CD4-positive, alpha-beta T cell treated with Interleukin-15 for 4 hours (primary cell): ENCODE results near the gene ATP1A2.

Experiments
- DNase-seq: peaks from one replicate; pipeline ENCODE4 v3.0.0-alpha.2; 2020; ENCODE audit warnings: low spot score

ATP1A2 gene

DNA sequence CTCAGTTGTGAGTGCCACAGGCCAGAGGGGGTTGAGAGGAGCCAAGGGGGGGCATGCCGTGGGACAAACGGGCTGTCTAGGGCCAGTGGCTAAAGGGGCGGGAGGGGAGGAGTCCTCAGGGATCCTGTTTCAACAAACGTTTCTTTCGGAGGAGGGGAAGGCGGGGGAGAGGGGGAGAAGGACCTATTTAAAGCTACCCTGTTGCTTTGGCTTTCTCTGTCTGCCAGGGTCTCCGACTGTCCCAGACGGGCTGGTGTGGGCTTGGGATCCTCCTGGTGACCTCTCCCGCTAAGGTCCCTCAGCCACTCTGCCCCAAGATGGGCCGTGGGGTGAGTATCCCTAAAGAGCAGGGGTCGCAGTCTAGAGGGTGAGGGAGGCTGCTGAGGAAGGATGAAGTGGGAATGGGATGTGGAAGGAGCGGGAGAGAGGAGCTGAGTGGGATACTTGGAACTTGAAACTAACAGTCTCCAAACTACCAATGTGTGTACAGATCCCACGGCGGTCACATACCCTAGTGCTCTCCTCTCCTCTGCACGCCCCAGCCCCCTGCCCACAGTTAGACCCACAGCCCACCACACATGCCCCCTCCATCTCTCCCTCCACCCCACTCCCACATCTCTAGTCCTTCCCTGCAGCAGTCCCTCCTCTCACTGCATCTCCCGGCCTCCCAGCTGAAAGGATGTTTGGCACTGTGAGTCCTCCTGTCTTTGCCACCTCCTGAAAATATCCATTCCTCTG is at the start of gene ATP1A2:
TSS of gene ATP1A2 (plus strand) at position 215 of the 738 bp plus-strand sequence. CDS start at position 318, 103 bp downstream.
- no peak for DNase-seq

DNA sequence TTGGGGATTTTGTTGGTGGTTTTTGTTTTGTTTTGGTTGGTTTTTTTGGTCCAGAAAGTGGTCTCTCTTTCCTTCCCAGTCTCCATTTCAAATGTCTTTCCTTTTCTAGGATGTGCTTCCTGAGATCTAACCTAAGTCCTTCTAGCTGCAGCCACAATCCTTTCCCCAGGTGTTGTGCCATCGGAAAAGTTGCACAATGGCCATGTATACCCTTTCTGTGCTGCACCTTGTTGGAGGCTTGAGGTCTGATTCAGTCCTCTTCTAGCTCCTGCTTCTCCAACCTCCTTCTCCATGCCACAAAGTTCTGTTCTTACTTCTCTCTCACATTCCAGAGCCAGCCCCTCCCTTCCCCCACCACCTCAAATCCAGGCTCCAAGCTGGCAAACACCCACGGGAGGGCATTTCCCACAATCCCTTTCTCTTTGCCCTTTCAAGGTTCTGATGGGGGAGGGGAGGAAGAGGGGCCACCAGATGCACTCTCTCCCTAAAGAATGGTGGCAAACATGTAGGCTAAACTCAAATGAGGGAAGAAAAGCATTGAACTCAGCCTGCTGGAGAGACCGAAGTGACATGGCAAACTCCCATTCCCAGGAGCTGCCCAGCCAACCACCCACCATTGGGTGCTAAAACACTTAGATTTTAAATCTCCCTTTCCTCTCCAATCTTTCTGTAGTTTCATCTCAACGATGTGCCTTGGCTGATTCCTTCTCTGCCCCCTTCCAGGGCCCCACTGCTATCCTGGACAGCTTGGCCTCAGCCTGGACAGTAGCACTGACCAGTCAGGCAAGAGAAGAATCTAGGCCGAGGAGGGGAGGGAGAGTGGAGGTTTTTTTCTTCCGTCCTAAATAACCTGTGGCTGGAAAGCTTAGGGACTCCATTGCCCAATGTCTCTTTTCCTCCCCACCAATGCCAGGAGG is 48.5 kb upstream of the ATP1A2 start:
- no peak for DNase-seq

DNA sequence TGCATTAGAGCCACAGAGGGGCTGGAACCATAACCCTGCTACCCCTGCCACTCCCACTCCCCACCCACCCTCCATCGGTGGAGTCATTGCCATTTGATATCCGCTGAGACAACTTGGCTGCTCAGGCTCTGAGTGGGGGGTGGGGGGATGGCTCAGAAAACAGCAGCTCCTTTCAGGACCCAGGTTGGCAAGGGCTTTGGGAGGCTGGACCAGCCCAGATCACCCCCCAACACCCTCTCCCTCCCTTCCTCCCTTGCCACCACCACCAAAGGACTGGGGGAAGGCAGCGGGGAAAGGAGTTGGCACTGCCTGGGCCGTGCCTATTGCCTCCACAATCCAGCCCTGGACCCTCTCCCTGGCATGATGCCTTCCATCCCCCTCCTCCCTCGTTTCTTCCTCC is 47.3 kb upstream of the ATP1A2 start:
- DNase-seq = no peak

DNA sequence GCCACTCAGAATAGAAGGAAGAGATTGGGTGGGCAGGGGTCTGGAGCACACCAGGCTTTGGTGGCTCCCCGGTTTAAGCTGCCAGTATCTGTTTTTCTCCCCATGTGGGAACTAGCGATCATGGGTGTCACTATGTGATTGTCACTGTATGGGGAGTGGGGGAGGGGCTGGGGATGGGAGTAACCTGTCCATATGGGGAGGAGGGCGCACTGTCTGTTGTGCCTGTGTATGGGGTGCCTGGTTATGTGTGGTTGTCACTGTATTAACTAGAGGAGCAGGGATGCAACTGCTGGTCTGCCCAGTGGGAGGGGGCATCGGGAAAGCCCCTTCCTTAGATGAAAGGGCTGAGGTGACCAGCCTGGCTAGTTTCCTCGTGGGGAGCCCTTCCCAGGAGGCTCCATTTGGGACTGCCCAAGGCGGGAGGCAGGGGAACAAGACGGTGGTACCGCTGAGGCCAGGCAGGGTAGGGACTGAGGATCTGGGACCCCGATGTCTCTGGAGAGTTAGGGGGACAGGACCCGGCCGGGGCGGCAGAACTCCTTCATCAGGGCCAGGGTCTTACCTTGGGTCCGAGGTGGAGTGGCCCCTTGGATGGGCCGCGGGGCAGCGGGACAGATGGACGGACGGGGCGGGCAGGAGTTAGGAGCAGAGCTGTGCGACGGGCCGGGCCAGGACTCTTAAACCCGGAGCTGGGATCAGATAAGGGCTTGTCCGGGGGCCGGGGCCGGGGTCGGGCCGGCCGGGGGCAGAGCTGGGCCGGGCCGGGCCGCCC is 45.9 kb upstream of the ATP1A2 start, which contains the start of gene KCNJ10:
TSS of gene KCNJ10 (minus strand) at position 701 of the 772 bp plus-strand sequence. CDS start 27,628 bp downstream, outside the sequence.
- DNase-seq = no peak

DNA sequence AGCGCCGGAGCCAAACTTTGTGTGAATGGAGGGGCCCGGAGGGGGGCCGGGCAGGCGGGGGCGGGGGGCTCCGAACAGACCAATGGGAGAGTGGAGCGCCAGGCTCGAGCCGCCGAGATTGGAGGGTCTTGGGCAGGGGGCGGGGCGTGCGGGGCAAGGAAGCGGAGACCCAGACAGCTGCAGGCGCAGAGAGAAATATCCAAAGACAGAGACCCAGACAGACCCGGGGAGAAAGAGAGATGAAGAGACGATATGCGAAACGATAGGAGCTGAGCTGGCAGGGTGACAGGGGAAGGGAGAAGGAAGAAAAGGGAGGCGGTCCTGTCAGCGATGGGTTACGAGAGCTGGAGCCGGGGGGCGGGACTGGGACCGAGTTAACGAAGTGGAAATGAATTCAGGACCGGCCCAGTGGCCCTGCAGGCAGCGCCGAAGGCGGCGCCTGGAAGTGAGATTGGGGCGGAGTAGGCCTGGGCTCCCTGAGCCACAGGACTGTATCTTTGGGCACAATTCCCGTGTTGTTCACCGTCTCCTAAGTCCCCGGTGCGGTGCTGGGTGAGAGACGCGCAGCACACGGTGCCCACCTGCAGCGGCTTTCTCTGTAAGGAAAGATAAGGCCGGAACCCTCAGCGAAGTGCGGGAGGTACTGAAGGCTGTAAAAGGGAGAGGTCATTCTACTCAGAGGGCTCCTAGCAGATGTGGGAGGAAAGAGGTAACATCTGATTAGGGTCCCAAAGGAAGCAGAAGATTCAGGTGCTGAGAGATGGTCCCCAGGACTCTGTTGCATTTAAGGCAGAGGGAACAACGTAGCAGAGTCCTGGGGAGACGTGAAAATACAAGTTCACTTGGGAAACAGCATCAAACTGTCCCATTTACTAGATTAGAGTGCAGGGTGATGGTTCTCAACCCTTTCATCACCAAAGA is 45.1 kb upstream of the ATP1A2 start:
- peak; percentile 59 for DNase-seq

DNA sequence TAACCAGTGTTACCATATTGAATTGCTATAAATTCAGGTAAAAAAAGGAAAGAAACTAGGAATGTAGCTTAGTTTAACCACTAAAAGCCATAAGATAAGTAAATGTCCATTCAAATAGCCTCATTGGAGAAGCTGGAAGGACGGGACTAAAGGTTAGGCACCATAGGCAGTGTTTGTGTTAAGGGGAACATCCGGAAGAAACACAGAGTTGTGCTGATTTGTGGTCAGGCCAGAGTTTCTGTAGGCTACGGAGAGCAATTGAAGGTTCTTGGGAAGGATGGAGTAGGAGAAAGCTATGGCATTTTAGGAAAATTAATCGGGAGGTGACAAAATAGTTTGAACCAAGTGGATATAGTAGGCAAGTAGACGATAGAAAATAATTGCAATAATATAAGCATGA is 44.3 kb upstream of the ATP1A2 start:
- DNase-seq = no peak

- DNase-seq = no peak
Observed at GRCh38 chr1:160074865-160075264, 40.7 kb upstream of the ATP1A2 start.

- DNase-seq = no peak
Observed at GRCh38 chr1:160075836-160076235, 39.7 kb upstream of the ATP1A2 start.

- DNase-seq = no peak
Observed at GRCh38 chr1:160076295-160076694, 39.3 kb upstream of the ATP1A2 start.

- no peak for DNase-seq
Observed at GRCh38 chr1:160077486-160077885, 38.1 kb upstream of the ATP1A2 start.

DNA sequence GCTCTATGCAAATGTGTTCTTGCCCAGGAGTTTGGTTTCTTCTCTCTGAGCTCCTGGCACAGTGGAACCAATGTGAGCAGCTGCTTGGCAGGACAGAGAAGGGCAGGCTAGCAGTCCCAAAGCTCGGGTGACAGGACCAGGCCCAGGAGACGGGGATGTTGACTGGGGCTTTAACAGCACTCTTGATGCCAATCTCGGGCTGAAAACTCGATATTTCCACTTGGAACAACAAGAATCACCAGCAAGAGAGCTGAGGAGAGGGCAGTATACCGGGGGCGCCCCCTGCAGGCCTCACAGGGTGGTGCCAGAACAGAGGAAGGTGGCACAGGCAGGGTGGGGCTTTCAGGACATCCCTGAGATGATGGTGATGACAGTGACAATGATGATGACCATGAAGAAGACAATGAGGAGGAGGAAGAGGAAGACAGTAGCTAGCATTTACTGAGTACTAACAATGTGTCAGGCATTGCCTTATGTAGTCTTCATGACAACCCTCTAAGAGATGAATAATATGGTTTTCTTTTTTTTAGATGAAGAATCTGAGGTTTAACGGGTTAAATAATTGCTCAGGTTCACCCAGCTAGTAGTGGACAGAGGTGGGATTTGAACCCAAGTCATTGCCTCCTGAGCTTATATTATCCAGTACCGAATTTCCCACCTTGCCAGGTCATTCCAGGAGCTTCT is 36.9 kb upstream of the ATP1A2 start:
- peak; percentile 57 for DNase-seq

DNA sequence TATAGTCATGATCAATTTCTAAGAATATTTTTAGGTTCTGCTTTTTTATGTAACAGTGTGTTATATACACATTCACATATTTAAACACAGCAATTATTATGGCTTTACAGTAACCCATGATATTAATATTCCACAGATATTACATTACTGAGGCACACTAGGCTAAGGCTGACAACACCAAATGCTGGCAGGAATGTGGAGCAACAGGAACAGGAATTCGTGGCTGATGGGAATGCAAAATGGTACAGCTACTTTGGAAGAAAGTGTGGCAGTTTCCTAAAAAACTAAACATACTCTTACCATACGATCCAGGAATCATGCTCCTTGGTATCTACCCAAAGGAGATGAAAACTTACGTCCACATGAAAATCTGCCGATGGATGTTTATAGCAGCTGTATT is 36.1 kb upstream of the ATP1A2 start:
- DNase-seq = no peak

- no peak for DNase-seq
Observed at GRCh38 chr1:160080381-160081100, 35.0 kb upstream of the ATP1A2 start.

GRCh38 chr1:160081261-160081936 is 34.2 kb upstream of the ATP1A2 start, which contains the start of gene KCNJ9:
KCNJ9 (plus strand) TSS chr1:160081538; CDS start chr1:160084031, 2,493 bp downstream.
- DNase-seq = no peak

- DNase-seq = no peak
Observed at GRCh38 chr1:160082487-160082886, 33.1 kb upstream of the ATP1A2 start.

DNA sequence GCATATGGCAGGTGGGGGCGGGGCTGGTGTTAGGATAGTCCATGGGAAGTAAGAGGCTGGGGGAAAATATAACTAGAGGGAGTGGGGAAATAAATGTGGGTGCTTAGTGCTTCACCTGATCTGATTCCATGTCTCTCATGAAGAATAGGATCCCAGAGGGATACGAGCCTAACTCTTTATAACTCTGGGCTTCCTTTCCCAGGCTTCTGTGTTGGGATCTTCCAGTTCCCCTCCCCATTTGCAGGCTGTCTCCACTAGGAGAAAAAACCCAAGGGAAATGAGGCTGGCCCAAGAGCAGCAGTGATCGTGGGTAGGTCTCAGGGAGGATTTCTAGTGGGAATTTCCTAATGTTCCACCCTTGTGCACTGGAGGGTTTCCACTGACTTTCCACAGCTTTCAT is 32.6 kb upstream of the ATP1A2 start:
- no peak for DNase-seq

DNA sequence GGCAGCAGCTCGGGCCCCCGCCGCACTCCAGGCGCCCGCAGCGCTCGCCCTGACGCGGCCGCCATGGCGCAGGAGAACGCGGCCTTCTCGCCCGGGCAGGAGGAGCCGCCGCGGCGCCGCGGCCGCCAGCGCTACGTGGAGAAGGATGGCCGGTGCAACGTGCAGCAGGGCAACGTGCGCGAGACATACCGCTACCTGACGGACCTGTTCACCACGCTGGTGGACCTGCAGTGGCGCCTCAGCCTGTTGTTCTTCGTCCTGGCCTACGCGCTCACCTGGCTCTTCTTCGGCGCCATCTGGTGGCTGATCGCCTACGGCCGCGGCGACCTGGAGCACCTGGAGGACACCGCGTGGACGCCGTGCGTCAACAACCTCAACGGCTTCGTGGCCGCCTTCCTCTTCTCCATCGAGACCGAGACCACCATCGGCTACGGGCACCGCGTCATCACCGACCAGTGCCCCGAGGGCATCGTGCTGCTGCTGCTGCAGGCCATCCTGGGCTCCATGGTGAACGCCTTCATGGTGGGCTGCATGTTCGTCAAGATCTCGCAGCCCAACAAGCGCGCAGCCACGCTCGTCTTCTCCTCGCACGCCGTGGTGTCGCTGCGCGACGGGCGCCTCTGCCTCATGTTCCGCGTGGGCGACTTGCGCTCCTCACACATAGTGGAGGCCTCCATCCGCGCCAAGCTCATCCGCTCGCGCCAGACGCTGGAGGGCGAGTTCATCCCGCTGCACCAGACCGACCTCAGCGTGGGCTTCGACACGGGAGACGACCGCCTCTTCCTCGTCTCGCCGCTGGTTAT is 31.4 kb upstream of the ATP1A2 start:
- peak; percentile 78 for DNase-seq

DNA sequence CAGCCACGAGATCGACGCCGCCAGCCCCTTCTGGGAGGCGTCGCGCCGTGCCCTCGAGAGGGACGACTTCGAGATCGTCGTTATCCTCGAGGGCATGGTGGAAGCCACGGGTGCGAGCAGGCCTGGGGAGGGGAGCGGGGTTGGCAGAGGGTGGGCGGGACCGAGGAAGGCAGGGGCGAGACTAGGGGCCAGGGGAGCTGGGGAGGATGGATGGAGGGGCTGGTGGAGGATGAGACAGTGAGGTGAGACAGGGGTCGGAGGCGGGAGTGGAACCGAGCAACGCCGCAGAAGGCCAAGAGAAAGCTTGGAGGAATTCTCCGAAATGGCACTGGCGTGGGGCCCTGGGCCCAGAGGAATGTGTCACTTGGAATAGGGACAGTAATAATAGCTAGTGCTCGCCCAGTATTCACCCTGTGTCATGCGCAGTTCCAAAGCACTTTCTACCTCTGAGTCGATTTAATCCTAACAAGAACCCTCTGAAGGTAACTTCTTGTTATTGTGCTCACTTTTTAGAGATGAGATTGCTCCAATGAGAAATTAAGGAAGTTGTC is 30.7 kb upstream of the ATP1A2 start:
- DNase-seq = no peak
